ENCODE measurements around the gene FLNB. TPM values are rescaled to one million over a fixed set of nuclear protein-coding genes. Genes with fewer than 3 reads are reported as not detected.
A peak's percentile ranks its signal among the peaks of the same experiment; 100 is the strongest.

Gene FLNB
- total and polyA plus RNA-seq, 10 of the 15 experiments (the other 5 are each of a cell fraction or from before 2014, with no cell fraction given), result 13.6 to 51.8 (median 26.4) TPM

GRCh38 chr3:58059349-58060321 is 51.4 kb downstream of the FLNB start:
- H3K9me3 ChIP-seq (replicated peaks; ENCODE audit: control insufficient read depth, insufficient read depth, low read length), result no peaks in the 10 kb centered on the region
- no peaks in the 10 kb centered on the region for H3K4me1 ChIP-seq (ENCODE audit: control insufficient read depth, insufficient read depth, low read length)
- TF ChIP-seq PBX3 (IDR thresholded peaks at IDR 0.05; ENCODE audit: insufficient replicate concordance, low read depth, low read length), result no peak
- peak; percentile 58 to 79; a peak in 3 of 4 replicates for TF ChIP-seq SRF (IDR thresholded peaks at IDR 0.05; ENCODE audit: low read depth in 2 of 2, low read length in 2 of 2)
- TF ChIP-seq SIN3A (IDR thresholded peaks at IDR 0.05; ENCODE audit: low read depth, low read length), result no peak
- no peak for FAIRE-seq
- POLR2A ChIA-PET, result interaction anchor here (1.5 kb wide), 1 partner anchor 11 kb away, joined by 5 read pairs; no protein-coding TSS in a partner anchor
- no peaks in the 10 kb centered on the region for H4K20me1 ChIP-seq (ENCODE audit: control insufficient read depth, insufficient read depth)
- intact Hi-C loops (cut with micrococcal nuclease; ENCODE audit: unreplicated experiment) (no loop called here), in situ Hi-C loops (cut with MboI) (no loop called here)
- CTCF ChIA-PET, result interaction anchor here (2.2 kb wide), 1 partner anchor 18 kb away, joined by 10 read pairs; no protein-coding TSS in a partner anchor
- no peak overlapping the region for H3K4me3 ChIP-seq
- no peak overlapping the region for H2AFZ ChIP-seq (ENCODE audit: control insufficient read depth, low read depth, low read length)
- no peaks in the 10 kb centered on the region for H3K27me3 ChIP-seq (replicated peaks in 1 of 2; ENCODE audit: control insufficient read depth in 2 of 2, insufficient read depth in 2 of 2, low read length in 1 of 2)
- WGBS (ENCODE audit: insufficient coverage, insufficient replicate concordance, low lambda C conversion rate, missing lambda C conversion rate), result 84% methylated on average over 15 of the region's 15 CpGs
- H3K9ac ChIP-seq (ENCODE audit: control insufficient read depth, insufficient read depth, low read length), result no peak overlapping the region
- no peak for ATAC-seq
- RAD21 ChIA-PET (ENCODE audit: unreplicated experiment), result interaction anchor here (1.6 kb wide), 1 partner anchor 24 kb away, joined by 8 read pairs; no protein-coding TSS in a partner anchor
- no peak for DNase-seq (ENCODE audit: low read depth, low spot score)
- BruUV-seq (replicated peaks), result no TSS peak
- H3K4me2 ChIP-seq (ENCODE audit: control insufficient read depth, insufficient read depth), result no peak overlapping the region
- no peak overlapping the region for H3K27ac ChIP-seq (ENCODE audit: control insufficient read depth, insufficient read depth)
- H3K36me3 ChIP-seq (ENCODE audit: control insufficient read depth in 2 of 2, insufficient read depth in 2 of 2, low read length in 1 of 2), result no peaks in the 10 kb centered on the region
- SMC1A ChIA-PET (ENCODE audit: uncharacterized antibody, unreplicated experiment), result interaction anchor here (0.8 to 2.9 kb wide), 8 partner anchors 9 to 51 kb away, joined by 3 to 17 read pairs (median 3); no protein-coding TSS in a partner anchor
- H3K79me2 ChIP-seq (ENCODE audit: control insufficient read depth, insufficient read depth, low read length), result no peaks in the 10 kb centered on the region

All from GM12878 (cell line).